Muscle layer of colon (tissue), 2 donors: ENCODE data around the gene DFFB.
"Not testable (repeated sequence)": the region's sequence is repeated elsewhere in the genome, so short reads cannot be mapped to it uniquely, and the experiment has no call there.

Source experiments
- H3K27ac ChIP-seq: one replicate; pipeline ENCODE4 v1.7.0; 2013; ENCODE audit warnings: low read depth, mild to moderate bottlenecking, low read length, moderate library complexity
- H3K27me3 ChIP-seq, 2 donors: one replicate each; pipeline ENCODE4 v1.7.0; 2013; ENCODE audit warnings: low read length in 2 of 2, mild to moderate bottlenecking in 2 of 2; ENCODE audit not compliant: insufficient read depth in 2 of 2, control insufficient read depth in 1 of 2
- H3K36me3 ChIP-seq: one replicate; pipeline ENCODE4 v1.7.0; 2013; ENCODE audit warnings: mild to moderate bottlenecking, low read length; ENCODE audit not compliant: insufficient read depth
- H3K4me1 ChIP-seq: one replicate; pipeline ENCODE4 v1.7.0; 2013; ENCODE audit warnings: mild to moderate bottlenecking, low read length; ENCODE audit not compliant: insufficient read depth
- H3K4me3 ChIP-seq, 2 donors: one replicate each; pipeline ENCODE4 v1.7.0; 2013; ENCODE audit warnings: low read length in 2 of 2, low read depth in 1 of 2, mild to moderate bottlenecking in 1 of 2, moderate library complexity in 1 of 2
- H3K9ac ChIP-seq: one replicate; pipeline ENCODE4 v1.7.0; 2013; ENCODE audit warnings: low read length
- H3K9me3 ChIP-seq: one replicate; pipeline ENCODE4 v1.7.0; 2013; ENCODE audit warnings: mild to moderate bottlenecking, low read length
- donor health status: abdominal sarcoma.
- donor health status: Adenocarcinoma of cecum.

Gene DFFB

DNA sequence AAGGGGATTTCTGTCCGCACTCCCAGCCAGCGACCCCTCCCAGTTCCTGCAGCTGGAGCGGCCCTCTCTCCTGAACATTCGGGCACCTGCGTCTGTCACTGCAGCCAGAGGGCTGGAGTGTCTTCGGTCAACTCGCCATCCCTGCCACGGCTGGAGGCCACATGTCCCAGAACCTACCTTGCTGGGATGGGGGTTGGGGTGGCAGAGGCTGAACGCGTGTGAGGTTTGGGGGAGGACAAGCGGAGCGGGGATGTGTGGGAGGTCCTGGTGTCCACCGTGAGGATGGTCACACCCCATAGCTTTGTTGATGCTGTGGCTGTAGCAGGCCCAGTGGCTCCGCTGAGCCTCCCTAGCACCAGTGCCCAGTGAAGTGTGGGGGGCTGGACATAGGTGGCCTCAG is 57.6 kb downstream of the DFFB start:
- no peak overlapping the region for H3K9ac ChIP-seq
- H3K4me1 ChIP-seq, result no peaks in the 10 kb centered on the region
- no peaks in the 10 kb centered on the region for H3K9me3 ChIP-seq
- H3K4me3 ChIP-seq, result no peak overlapping the region
- peaks cover 0 to 20% of the 10 kb centered on the region in 2 donors for H3K27me3 ChIP-seq
- no peak overlapping the region for H3K27ac ChIP-seq
- no peaks in the 10 kb centered on the region for H3K36me3 ChIP-seq

DNA sequence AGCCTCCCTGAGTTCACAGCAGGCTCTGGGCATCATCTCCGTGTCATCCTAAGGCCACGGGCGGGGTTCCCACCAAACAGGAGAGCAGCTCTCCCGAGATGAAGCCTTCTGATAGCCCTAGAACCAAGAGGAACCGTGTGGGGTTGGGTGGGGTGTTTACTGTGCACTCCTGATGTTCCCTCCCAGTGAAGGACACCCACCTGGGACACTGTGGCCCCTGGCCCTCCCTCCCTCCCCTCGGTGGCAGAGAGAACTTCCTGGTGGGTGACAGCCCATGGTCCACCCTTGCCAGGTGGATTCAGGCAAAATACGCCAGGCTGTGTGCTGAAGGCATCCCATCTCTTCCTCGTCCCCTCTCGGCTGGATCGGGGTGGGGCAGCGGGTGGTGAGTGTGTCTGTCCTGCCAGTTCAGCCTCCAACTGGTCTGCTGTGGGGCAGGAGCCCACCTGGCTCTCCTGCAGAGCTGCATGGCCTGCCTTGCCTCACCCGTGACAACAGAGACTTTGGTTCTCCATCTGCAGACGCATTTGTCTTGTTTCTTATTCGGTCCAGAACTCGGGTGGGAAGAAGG is 58.4 kb downstream of the DFFB start:
- no peaks in the 10 kb centered on the region for H3K9me3 ChIP-seq
- H3K27me3 ChIP-seq, result peaks cover 0 to 18% of the 10 kb centered on the region in 2 donors
- H3K36me3 ChIP-seq, result no peaks in the 10 kb centered on the region
- no peaks in the 10 kb centered on the region for H3K4me1 ChIP-seq
- H3K27ac ChIP-seq, result no peak overlapping the region
- no peak overlapping the region for H3K4me3 ChIP-seq
- H3K9ac ChIP-seq, result no peak overlapping the region

- H3K9me3 ChIP-seq, result no peaks in the 10 kb centered on the region
- H3K27me3 ChIP-seq, result peaks cover 0 to 7% of the 10 kb centered on the region in 2 donors
- H3K4me3 ChIP-seq, result no peak overlapping the region
These were observed 60.5 kb downstream of the DFFB start for GRCh38 chr1:3917761-3918160.

GRCh38 chr1:3918359-3918758 is 61.1 kb downstream of the DFFB start:
- not testable (repeated sequence) for H3K9ac ChIP-seq, H3K27ac ChIP-seq, H3K27me3 ChIP-seq, H3K4me1 ChIP-seq, H3K4me3 ChIP-seq, H3K36me3 ChIP-seq, H3K9me3 ChIP-seq

More at GRCh38 chr1:3917761-3918160, 60.5 kb downstream of the DFFB start:
- Histone ChIP-seq H3K36me3 (no peaks in the 10 kb centered on the region), H3K27ac (no peak overlapping the region), H3K4me1 (no peaks in the 10 kb centered on the region), H3K9ac (no peak overlapping the region)

GRCh38 chr1:3918966-3919611 is 61.8 kb downstream of the DFFB start:
- Histone ChIP-seq H3K9me3 (no peaks in the 10 kb centered on the region), H3K4me1 (no peaks in the 10 kb centered on the region), H3K27ac (no peak overlapping the region), H3K4me3 (no peak overlapping the region), H3K27me3 (peaks cover 0 to 7% of the 10 kb centered on the region in 2 donors), H3K9ac (no peak overlapping the region), H3K36me3 (no peaks in the 10 kb centered on the region)

DNA sequence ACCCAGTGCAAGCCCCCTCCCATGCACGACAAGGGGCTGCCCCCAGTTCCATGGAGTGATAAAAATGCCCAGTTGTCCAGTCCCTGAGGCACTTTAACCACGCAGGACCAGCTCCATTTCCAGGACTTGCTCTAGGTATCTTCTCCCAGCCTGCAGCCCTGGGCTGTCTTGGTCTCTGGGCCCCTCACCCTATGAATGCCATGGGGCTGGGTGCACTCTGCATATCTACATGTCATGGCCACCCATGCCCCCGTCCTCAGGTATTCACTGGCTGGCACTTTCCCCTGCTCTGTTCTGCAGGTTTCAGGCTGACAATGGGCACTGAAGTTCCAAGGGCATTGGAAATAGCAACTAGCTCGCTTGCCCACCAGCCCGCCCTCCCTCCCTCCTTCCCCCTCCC is 62.4 kb downstream of the DFFB start:
- H3K4me1 ChIP-seq, result no peaks in the 10 kb centered on the region
- H3K27ac ChIP-seq, result no peak overlapping the region
- H3K36me3 ChIP-seq, result no peaks in the 10 kb centered on the region
- no peaks in the 10 kb centered on the region for H3K9me3 ChIP-seq
- H3K4me3 ChIP-seq, result no peak overlapping the region
- peaks cover 0 to 7% of the 10 kb centered on the region in 2 donors for H3K27me3 ChIP-seq
- H3K9ac ChIP-seq, result no peak overlapping the region

DNA sequence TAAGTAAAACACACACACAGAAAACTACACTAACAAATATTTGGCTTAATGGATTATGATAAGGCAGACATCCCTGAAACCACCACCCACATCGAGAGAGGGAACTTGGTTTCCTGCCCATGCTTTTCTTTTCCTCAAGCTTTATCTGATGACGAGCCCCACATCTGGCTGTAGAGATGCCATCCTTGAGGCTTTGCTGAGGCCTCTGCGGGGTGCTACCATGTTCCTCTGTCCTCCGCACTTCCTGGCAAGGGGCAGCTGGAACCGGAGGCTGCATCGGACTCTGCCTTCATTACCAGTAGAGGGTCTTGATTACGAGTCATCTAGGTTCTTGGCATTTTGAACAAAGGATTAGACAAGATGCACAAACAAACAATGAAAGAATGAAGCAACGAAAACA is 64.5 kb downstream of the DFFB start:
- no peak overlapping the region for H3K9ac ChIP-seq
- H3K27ac ChIP-seq, result no peak overlapping the region
- no peaks in the 10 kb centered on the region for H3K36me3 ChIP-seq
- H3K4me1 ChIP-seq, result no peaks in the 10 kb centered on the region
- H3K27me3 ChIP-seq, result no peaks in the 10 kb centered on the region
- no peaks in the 10 kb centered on the region for H3K9me3 ChIP-seq
- no peak overlapping the region for H3K4me3 ChIP-seq

GRCh38 chr1:3922201-3922725 is 65.0 kb downstream of the DFFB start:
- Histone ChIP-seq H3K9me3 (no peaks in the 10 kb centered on the region), H3K4me1 (no peaks in the 10 kb centered on the region), H3K27ac (no peak overlapping the region), H3K9ac (no peak overlapping the region), H3K36me3 (no peaks in the 10 kb centered on the region), H3K4me3 (no peak overlapping the region), H3K27me3 (no peaks in the 10 kb centered on the region)

GRCh38 chr1:3922851-3923250 is 65.6 kb downstream of the DFFB start:
- H3K4me3 ChIP-seq, result no peak overlapping the region
- no peaks in the 10 kb centered on the region for H3K4me1 ChIP-seq
- no peaks in the 10 kb centered on the region for H3K9me3 ChIP-seq
- H3K36me3 ChIP-seq, result no peaks in the 10 kb centered on the region
- no peak overlapping the region for H3K27ac ChIP-seq
- H3K9ac ChIP-seq, result no peak overlapping the region
- H3K27me3 ChIP-seq, result no peaks in the 10 kb centered on the region

- H3K36me3 ChIP-seq, result no peaks in the 10 kb centered on the region
These were observed 66.3 kb downstream of the DFFB start for GRCh38 chr1:3923378-3924185.

DNA sequence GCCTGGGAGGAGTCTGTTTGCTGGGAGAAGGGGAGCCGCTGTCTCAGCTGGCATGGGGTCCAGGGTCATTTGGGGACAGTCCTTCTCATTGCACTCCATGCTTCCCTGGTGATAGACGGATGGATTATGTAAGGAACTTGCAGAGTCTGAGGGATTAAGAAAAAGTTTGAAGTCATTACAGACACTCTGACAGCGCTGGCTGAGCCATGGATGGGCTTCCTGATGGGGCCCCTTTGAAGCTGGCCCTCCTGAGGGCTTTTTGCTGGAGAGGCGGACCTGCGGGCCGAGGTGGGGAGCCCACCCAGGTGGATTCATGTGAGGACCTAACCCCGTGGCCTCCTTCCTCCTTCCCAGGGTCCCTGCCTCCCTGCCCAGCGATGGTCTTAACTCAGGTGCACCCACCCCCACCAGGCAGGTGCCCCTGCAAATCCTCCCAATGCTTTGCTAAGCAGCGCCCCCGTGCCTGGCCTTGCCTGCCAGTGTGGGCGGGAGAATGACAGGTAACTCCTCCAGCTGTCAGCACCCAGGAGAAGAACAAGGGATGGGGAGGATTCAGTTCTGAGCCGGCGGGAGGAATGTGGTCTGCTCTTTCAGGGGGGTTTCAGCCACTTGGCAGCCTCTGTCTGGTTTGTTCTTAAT is 67.0 kb downstream of the DFFB start:
- H3K9ac ChIP-seq, result no peak overlapping the region
- no peaks in the 10 kb centered on the region for H3K4me1 ChIP-seq
- H3K9me3 ChIP-seq, result no peaks in the 10 kb centered on the region
- H3K4me3 ChIP-seq, result no peak overlapping the region
- no peaks in the 10 kb centered on the region for H3K36me3 ChIP-seq
- no peaks in the 10 kb centered on the region for H3K27me3 ChIP-seq
- no peak overlapping the region for H3K27ac ChIP-seq

More at GRCh38 chr1:3923378-3924185, 66.3 kb downstream of the DFFB start:
- Histone ChIP-seq H3K27me3 (no peaks in the 10 kb centered on the region), H3K4me3 (no peak overlapping the region), H3K9me3 (no peaks in the 10 kb centered on the region), H3K9ac (no peak overlapping the region), H3K27ac (no peak overlapping the region), H3K4me1 (no peaks in the 10 kb centered on the region)
